Germinal center (tissue), 1 donor: Measurements from ENCODE around the gene SOWAHA.
"Not testable (repeated sequence)": the region's sequence is repeated elsewhere in the genome, so short reads cannot be mapped to it uniquely, and the experiment has no call there.

Experiments used
- DNase-seq: peaks from one replicate; pipeline ENCODE4 v3.0.0; 2012; ENCODE audit warnings: mixed read lengths, low spot score

Gene SOWAHA

GRCh38 chr5:132778129-132778528, 35.0 kb upstream of the SOWAHA start:
- DNase-seq, result no peak

DNA sequence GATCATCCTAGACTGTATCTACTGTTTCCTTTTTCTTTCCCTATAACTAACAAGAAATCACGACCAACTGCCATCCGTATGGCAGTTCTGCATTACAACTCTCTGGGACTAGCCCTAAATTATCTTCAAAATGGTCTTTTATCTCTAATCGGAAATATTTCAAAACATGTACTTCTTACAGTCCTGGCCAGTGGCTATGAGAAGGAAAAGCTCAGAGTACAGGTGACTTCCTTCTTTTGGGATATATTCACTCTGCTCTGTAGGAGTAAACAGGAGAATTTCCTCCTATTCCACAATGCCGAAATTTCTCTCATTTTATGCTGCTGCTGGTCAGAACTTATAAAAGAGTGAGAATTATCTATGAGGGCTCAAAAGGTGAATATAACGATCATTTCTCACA, 34.2 kb upstream of the SOWAHA start:
- no peak for DNase-seq

GRCh38 chr5:132779961-132780360, 33.1 kb upstream of the SOWAHA start:
- DNase-seq, result no peak

DNA sequence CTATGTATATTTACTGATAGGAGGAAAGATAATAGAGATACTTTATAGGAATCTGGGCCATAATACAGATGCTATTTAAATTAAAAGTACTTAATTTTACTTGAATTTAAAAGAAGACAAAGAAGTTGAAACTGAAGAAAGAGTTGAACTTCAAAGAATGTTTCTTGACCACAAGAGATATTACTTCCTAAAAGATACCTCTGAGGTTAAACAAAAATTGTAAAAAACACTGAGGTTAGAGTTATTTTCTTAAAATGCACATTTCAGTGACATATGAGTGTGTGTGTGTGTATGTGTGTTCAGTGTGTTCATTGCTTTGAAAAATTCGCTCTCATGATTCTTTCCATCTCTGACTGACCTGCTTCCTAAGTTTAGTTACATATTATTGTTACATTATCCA, 32.5 kb upstream of the SOWAHA start:
- DNase-seq, result no peak

GRCh38 chr5:132781029-132781428, 32.1 kb upstream of the SOWAHA start:
- DNase-seq, result no peak

- DNase-seq, result no peak
These were observed 31.0 kb upstream of the SOWAHA start for GRCh38 chr5:132782101-132782500.

DNA sequence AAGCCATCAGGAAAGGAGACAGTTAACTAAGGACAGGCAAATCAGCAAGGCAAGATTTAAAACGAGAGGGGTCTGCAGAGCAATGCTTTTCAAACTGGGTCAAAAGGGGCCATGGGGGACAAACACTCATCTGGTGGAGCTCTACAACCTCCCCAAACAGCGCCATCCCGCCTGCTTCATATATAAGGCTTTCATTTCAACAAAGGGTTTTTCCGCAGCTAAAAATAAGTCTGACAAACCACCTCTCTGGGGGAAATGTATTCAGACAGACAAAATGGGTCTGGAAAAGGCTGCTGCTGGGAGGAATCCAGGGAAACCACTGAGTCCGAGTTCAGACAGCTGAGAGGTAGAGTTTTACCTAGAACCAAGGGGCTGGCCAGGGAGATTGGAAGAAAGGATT, 27.7 kb upstream of the SOWAHA start:
- DNase-seq, result no peak

- no peak for DNase-seq
These were observed 27.2 kb upstream of the SOWAHA start for GRCh38 chr5:132785864-132786263.

DNA sequence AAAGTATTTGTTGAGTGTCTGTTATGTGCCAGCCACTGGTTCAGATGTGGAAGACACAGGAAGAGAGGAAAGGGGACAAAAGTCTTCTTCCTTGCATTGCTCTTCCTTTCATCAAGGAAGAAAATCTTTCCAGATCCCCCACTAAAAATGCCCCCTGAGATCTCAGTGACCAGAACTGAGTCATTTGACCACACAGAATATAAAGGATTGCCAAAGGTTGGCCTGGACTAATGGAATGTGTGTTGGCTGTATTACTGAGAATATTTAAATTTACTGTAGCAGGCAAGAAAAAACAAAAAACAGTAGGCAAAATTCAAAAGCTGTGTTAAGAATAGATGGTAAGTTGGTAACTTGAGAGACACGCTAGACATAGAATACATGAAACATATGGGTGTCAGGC, 26.0 kb upstream of the SOWAHA start:
- DNase-seq, result no peak

DNA sequence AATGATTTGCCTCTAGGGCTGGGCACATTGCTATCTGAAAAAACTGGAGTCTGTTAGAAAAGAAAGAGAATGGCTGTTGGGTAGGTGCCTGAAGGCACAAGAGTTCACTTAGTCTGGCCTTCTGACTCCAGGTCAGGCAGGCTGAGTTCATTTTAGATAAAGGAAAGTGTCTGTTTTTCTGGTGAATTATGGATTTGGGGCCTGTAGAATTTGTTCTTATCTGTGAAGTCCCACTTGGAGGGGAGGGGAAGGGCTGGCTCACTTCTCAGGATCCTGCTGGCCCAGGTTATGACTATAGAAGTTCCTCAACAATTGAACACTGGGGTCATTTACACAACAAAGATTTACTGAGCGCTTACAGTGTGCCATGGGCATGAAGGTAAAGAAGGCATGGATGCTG, 24.6 kb upstream of the SOWAHA start:
- DNase-seq, result no peak

DNA sequence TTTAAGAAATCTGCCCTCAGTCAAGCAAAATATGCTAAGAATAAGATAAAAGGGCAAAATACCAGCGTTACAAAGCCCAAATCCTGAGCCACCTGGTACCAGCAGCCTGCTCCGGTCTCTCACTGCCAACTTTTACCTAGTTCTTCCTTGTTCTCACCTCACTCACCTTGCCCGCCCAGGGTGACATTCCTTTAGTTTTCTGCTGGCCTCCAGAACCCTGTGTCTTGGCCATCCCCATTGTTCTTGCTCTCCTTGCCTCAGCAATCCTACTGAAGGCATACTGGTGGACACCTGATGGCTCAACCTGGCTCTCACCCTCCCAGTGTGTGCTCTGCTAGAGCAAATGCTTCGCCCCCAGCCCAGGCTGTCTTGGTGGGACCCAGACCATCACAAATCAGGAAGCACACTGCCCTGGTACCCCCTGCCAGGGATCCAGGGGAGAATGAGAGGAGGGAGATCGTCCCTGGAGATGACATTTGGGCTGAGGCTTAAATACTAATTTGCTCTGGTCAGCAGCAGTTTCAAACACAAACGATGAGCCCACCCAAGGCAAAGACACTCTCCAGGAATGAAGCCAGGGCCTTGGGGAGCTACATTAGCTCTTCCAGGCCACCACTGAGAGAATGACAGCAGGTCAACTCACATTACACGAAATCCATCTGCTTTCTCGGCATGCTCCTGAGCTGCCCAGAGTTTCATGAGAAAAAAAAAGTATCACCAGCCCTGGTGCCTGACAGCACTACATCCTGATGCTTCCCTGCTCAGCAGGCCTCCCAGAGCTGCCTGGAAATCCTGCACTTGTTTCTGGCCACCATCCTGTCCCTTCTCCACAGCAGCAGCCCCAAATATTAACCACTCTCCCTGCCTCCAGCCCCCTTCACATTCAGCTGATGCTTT, 23.9 kb upstream of the SOWAHA start:
- DNase-seq, result no peak

DNA sequence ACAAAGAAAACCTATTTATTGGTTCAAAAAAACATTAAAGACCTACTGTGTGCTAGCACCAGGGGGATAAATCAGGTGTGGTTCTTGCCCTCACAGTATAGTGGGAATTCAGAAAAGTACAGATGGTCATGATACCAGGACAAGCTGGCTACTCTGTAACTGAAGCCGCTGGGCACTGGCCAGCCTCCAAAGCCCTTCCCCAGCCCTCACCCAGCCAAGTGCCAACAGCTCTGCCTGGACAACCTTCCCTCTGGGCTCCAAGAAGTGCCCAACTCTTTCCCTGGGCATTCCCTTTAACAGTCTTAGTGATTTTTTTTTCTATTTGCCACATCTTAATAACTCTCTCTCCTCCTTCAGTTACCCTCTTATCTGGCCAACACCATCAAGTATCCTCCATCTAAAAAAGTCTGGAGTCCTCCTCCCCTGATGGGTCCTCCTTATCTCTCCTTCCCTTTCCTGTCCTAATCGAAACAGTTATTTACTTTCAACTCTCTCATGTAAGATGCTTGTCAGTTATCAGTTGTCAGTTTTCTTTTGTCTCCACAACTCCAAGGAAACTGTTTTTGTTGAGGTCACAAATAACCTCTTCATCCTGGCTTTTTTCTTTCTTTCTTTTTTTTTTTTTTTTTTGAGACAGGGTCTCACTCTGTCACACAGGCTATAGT, 22.8 kb upstream of the SOWAHA start:
- no peak for DNase-seq

GRCh38 chr5:132791026-132791425, 22.1 kb upstream of the SOWAHA start:
- DNase-seq, result no peak

DNA sequence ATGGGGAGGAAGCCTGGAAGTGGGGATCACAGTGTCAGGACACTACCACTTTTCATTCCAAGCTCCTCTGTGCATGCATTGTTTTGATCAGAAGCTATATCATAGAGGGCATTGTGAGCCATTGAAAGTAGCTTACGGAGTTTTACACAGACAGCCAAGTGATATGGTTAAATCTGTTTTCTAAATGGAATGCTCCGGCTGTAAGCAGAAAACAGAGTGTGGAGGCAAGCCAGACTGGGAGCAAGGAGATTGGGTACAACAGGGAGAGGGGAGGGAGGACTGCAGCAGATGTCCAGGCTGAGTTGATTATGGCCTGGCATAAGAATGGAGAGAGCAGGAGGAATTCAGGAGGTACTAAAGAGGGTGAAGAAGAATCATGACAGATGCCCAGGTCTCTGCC, 15.5 kb upstream of the SOWAHA start:
- DNase-seq, result no peak

DNA sequence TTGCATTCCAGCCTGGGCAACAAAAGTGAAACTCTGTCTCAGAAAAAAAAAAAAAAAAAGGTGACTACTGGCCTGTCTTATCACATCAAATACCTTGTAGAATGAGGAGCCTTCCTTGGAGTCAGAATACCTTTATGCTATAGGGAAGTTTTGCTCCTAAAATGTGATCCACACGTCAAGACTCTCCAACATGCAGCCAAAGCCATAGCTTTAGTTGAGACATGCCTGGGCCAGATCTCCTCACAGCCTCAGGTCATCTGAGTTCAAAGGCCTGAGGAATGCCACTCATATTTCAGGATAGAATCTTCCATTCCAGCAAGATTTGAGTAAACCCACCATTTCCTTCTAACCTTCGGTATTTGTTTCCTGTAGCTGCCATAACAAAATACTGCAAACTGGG, 13.7 kb upstream of the SOWAHA start:
- DNase-seq, result no peak

- no peak for DNase-seq
These were observed 12.6 kb upstream of the SOWAHA start for GRCh38 chr5:132800545-132800944.

DNA sequence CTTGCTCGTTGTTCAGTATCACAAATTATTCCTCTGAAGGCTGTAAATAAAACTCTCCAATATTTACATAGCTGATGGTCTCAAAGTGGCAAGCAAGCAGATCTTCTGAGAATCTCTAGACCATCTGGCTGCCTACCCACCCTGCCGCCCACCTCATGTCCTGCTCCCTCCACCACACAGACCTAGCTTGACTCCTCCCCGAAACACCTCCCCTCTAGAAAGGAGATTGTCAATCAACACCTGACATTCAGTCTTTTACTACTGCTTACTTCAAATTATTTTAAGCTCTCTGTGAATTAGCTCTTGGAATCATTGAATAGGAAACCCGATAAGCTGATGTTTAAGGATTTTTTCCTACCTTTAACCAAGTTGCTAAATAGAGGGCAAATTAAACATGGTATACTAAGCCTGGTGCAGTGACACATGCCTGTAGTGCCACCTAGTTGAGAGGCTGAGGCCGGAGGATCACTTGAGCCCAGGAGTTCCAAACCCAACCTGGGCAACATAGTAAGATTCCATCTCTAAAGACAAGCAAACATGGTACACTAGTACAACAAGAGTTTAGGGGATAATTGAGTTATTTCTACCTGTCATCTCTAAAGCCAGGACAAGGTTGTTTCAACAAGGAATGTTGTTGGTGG, 10.9 kb upstream of the SOWAHA start:
- DNase-seq, result no peak

DNA sequence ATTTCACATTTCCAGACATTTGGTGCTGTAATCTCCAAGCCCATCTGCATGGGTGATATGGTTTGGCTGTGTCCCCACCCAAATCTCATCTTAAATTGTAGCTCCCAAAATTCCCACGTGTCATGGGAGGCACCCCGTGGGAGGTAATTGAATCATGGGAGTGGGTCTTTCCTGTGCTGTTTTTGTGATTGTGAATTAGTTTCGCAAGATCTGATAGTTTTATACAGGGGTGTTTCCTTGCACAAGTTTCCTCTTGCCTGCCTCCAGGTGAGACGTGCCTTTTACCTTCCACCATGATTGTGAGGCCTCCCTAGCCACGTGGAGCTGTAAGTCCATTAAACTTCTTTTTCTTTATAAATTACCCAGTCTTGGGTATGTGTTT, 10.4 kb upstream of the SOWAHA start:
- not testable (repeated sequence) for DNase-seq

GRCh38 chr5:132804219-132804618, 8.9 kb upstream of the SOWAHA start:
- DNase-seq, result not testable (repeated sequence)

GRCh38 chr5:132805872-132806271, 7.2 kb upstream of the SOWAHA start:
- not testable (repeated sequence) for DNase-seq

DNA sequence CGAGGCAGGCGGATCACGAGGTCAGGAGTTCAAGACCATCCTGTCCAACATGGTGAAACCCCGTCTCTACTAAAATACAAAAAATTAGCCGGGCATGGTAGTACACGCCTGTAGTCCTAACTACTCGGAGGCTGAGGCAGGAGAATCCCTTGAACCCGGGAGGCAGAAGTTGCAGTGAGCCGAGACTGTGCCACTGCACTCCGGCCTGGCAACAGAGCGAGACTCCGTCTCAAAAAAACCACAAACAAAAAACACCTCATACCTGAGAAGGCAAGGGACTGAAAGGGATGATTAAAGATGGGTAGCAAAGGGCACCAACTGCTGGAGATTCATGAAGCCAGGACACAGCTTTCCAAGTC, 6.3 kb upstream of the SOWAHA start:
- not testable (repeated sequence) for DNase-seq

GRCh38 chr5:132807163-132807838, 5.8 kb upstream of the SOWAHA start:
- no peak for DNase-seq

- DNase-seq, result no peak
These were observed 4.7 kb upstream of the SOWAHA start for GRCh38 chr5:132808448-132808847.
